Islet of Langerhans (tissue), 1 donor: ENCODE measurements around the gene CES5A.
"Not testable (repeated sequence)": the region's sequence is repeated elsewhere in the genome, so short reads cannot be mapped to it uniquely, and the experiment has no call there.

ENCODE experiments used
- FAIRE-seq: peaks from one replicate; lab custom pipeline; 2011; peaks lifted over from hg19 to GRCh38; lab: Jason Lieb, UNC

Gene CES5A

GRCh38 chr16:55828680-55829079 lies 46.5 kb downstream of the CES5A start:
- FAIRE-seq = no peak

GRCh38 chr16:55825115-55825728 lies 50.0 kb downstream of the CES5A start:
- no peak for FAIRE-seq

GRCh38 chr16:55824473-55825000 lies 50.6 kb downstream of the CES5A start:
- no peak for FAIRE-seq

- FAIRE-seq = no peak
These were observed 52.8 kb downstream of the CES5A start for GRCh38 chr16:55822280-55822810.

GRCh38 chr16:55821210-55821609 lies 54.0 kb downstream of the CES5A start:
- FAIRE-seq = no peak

GRCh38 chr16:55820615-55821014 lies 54.6 kb downstream of the CES5A start:
- FAIRE-seq = no peak

- no peak for FAIRE-seq
These were observed 57.8 kb downstream of the CES5A start for GRCh38 chr16:55817236-55817912.

- FAIRE-seq = not testable (repeated sequence)
These were observed 59.0 kb downstream of the CES5A start for GRCh38 chr16:55816222-55816621.

- no peak for FAIRE-seq
These were observed 59.9 kb downstream of the CES5A start for GRCh38 chr16:55815320-55815719.

GRCh38 chr16:55814174-55814573 lies 61.0 kb downstream of the CES5A start:
- peak; percentile 21 for FAIRE-seq

- not testable (repeated sequence) for FAIRE-seq
These were observed 61.4 kb downstream of the CES5A start for GRCh38 chr16:55813730-55814129.

- FAIRE-seq = no peak
These were observed 62.2 kb downstream of the CES5A start for GRCh38 chr16:55812951-55813350.

- FAIRE-seq = no peak
These were observed 63.4 kb downstream of the CES5A start for GRCh38 chr16:55811811-55812210.

GRCh38 chr16:55810451-55810961 lies 64.7 kb downstream of the CES5A start:
- FAIRE-seq = no peak

- FAIRE-seq = no peak
These were observed 65.3 kb downstream of the CES5A start for GRCh38 chr16:55809851-55810250.

- no peak for FAIRE-seq
These were observed 65.8 kb downstream of the CES5A start for GRCh38 chr16:55809386-55809785.

- peak; percentile 17 for FAIRE-seq
These were observed 66.9 kb downstream of the CES5A start for GRCh38 chr16:55808286-55808685.

GRCh38 chr16:55805104-55805503 lies 70.1 kb downstream of the CES5A start:
- FAIRE-seq = not testable (repeated sequence)

- not testable (repeated sequence) for FAIRE-seq
These were observed 71.5 kb downstream of the CES5A start for GRCh38 chr16:55803681-55804080.
